IPS DF 4.7 (cell line): ENCODE data around the gene MISP3.

Experiments
- DNase-seq: peaks from one replicate; pipeline ENCODE4 v3.0.0-alpha.2; 2013; ENCODE audit warnings: low spot score; ENCODE audit errors: extremely low read depth

Gene MISP3

GRCh38 chr19:14119644-14120496, 47.3 kb downstream of the MISP3 start:
- no peak for DNase-seq

GRCh38 chr19:14120497-14120780, 47.9 kb downstream of the MISP3 start:
- DNase-seq: no peak

GRCh38 chr19:14122924-14123323, 50.3 kb downstream of the MISP3 start:
- DNase-seq: no peak
